Progenitor cell of endocrine pancreas (in vitro differentiated cells): ENCODE data around the gene TIMM13. TPM values are rescaled to one million over a fixed set of nuclear protein-coding genes. Genes with fewer than 3 reads are reported as not detected.

ENCODE experiments used
- DNase-seq: peaks from one replicate; pipeline ENCODE4 v3.0.0; 2021; ENCODE audit warnings: low spot score; ENCODE audit not compliant: unreplicated experiment
- H3K27ac Mint-ChIP-seq: 2 replicates; pipeline ENCODE4 v1.8.0; 2021; ENCODE audit warnings: mild to moderate bottlenecking, moderate library complexity, mixed read lengths
- H3K27me3 Mint-ChIP-seq: 2 replicates; pipeline ENCODE4 v1.8.0; 2021; ENCODE audit warnings: mixed read lengths
- H3K36me3 Mint-ChIP-seq: 2 replicates; pipeline ENCODE4 v1.8.0; 2022; ENCODE audit warnings: mixed read lengths; ENCODE audit not compliant: insufficient read depth
- H3K4me1 Mint-ChIP-seq: 2 replicates; pipeline ENCODE4 v1.8.0; 2021; ENCODE audit warnings: low read depth, mixed read lengths
- H3K4me3 Mint-ChIP-seq: 2 replicates; pipeline ENCODE4 v1.8.0; 2021; ENCODE audit warnings: low read depth, mild to moderate bottlenecking, moderate library complexity, mixed read lengths
- H3K9me3 Mint-ChIP-seq: 2 replicates; pipeline ENCODE4 v1.8.0; 2021; ENCODE audit warnings: low read depth, mixed read lengths
- CTCF ChIP-seq: fragments of 200-600 bp; sonication (generic); IDR thresholded peaks from one replicate; pipeline ENCODE4 v1.5.0; 2021; ENCODE audit warnings: antibody characterized with exemption, mild to moderate bottlenecking; ENCODE audit not compliant: unreplicated experiment
- total RNA-seq: library from RNA; stranded (reverse); gene quantifications from 2 replicates; pipeline ENCODE4 v1.2.1, GENCODE V29; 2021

TIMM13 gene
- total RNA-seq, 1 donor from 2014 or later, result 110 TPM

- Mint-ChIP-seq H3K4me1 (no peaks in the 10 kb centered on the region), H3K27me3 (peaks cover 19% of the 10 kb centered on the region), H3K9me3 (peaks cover 3% of the 10 kb centered on the region), H3K4me3 (no peak overlapping the region), H3K27ac (peak overlapping the region; percentile 49), H3K36me3 (peaks cover 5% of the 10 kb centered on the region)
- TF ChIP-seq CTCF, result no peak
- no peak for DNase-seq
Observed at GRCh38 chr19:2415281-2415972, 12.0 kb downstream of the TIMM13 start.

GRCh38 chr19:2413629-2414028 is 13.8 kb downstream of the TIMM13 start:
- Mint-ChIP-seq H3K27ac (no peak overlapping the region), H3K27me3 (peaks cover 23% of the 10 kb centered on the region), H3K4me1 (no peaks in the 10 kb centered on the region), H3K4me3 (no peak overlapping the region), H3K9me3 (peaks cover 9% of the 10 kb centered on the region), H3K36me3 (peaks cover 5% of the 10 kb centered on the region)
- no peak for DNase-seq
- TF ChIP-seq CTCF, result no peak

- H3K36me3 Mint-ChIP-seq, result peaks cover 5% of the 10 kb centered on the region
- H3K4me1 Mint-ChIP-seq, result no peaks in the 10 kb centered on the region
- no peak for TF ChIP-seq CTCF
- no peak for DNase-seq
- no peak overlapping the region for H3K27ac Mint-ChIP-seq
- peaks cover 9% of the 10 kb centered on the region for H3K9me3 Mint-ChIP-seq
- no peak overlapping the region for H3K4me3 Mint-ChIP-seq
- peaks cover 23% of the 10 kb centered on the region for H3K27me3 Mint-ChIP-seq
Observed at GRCh38 chr19:2413159-2413558, 14.2 kb downstream of the TIMM13 start.

- H3K9me3 Mint-ChIP-seq, result peaks cover 9% of the 10 kb centered on the region
- peaks cover 2% of the 10 kb centered on the region for H3K36me3 Mint-ChIP-seq
- no peak overlapping the region for H3K27ac Mint-ChIP-seq
- H3K27me3 Mint-ChIP-seq, result peaks cover 23% of the 10 kb centered on the region
- no peak overlapping the region for H3K4me3 Mint-ChIP-seq
- no peak for DNase-seq
- H3K4me1 Mint-ChIP-seq, result no peaks in the 10 kb centered on the region
- TF ChIP-seq CTCF, result no peak
Observed at GRCh38 chr19:2412449-2412848, 14.9 kb downstream of the TIMM13 start.

- H3K4me1 Mint-ChIP-seq, result no peaks in the 10 kb centered on the region
- H3K36me3 Mint-ChIP-seq, result peaks cover 2% of the 10 kb centered on the region
- TF ChIP-seq CTCF, result no peak
- no peak for DNase-seq
- no peak overlapping the region for H3K27ac Mint-ChIP-seq
- no peak overlapping the region for H3K4me3 Mint-ChIP-seq
- peaks cover 23% of the 10 kb centered on the region for H3K27me3 Mint-ChIP-seq
- H3K9me3 Mint-ChIP-seq, result peaks cover 9% of the 10 kb centered on the region
Observed at GRCh38 chr19:2411709-2412108, 15.7 kb downstream of the TIMM13 start.
